Amniotic stem cell (primary cell): ENCODE measurements around the gene GJA10.

Source experiments
- DNase-seq: peaks from one replicate; lab custom pipeline; 2025; lab: John Stamatoyannopoulos, UW

Gene GJA10

DNA sequence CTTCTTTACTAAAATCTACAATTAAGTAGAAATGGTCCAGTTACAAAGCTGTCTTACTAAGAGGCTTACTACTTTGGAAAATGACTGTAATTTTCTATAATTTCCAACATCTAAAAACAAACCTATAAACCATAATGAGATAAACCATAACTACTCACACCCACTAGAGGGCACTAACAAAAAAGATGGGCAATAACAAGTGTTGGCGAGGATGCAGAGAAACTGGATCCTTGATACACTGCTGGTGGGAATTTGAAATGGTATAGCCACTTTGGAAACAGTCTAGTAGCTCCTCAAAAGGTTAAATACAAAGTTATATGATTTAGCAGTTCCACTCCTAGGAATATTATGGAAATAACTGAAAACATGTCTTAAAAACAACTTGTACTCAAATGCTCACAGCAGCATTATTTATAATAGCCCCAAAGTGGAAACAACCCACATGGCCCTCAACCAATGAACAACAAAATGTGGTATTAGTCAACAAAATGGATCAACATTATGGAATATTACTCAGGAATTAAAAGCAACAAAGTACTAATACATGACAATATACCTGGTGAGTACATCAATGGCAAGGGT is 50.6 kb downstream of the GJA10 start:
- no peak for DNase-seq
